SHP77 treated with DMSO at 0.1 percent for 48 hours (cell line): ENCODE measurements around the gene CCNJL.
A peak's percentile ranks its signal among the peaks of the same experiment; 100 is the strongest.

Source experiments
- DNase-seq: peaks from one replicate; lab custom pipeline; 2025; lab: John Stamatoyannopoulos, UW

CCNJL gene

DNA sequence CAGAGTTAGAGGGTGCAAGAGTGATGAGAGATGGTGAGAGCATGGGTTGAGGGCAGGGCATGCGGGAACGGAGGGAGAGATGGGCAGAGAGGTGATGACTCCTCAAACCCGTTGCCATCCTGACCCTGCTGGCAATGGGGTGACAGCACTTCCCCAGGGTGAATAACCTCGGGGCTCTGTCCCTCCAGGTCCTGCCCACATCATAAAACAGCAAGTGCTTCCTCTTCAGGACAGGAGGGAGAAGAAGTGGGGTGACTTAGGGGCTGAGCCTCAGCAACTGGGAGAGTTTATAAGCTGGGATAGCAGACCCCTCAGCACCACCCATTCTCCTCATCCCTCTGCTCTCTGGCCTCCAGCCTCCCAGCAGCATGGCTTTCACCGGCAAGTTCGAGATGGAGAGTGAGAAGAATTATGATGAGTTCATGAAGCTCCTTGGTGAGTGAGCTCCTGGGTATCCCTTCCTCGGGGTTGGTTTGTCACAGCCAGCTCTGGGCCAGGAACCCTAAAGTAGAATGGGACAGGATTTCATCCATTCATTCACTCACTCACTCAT lies 83.1 kb downstream of the CCNJL start, which contains the start of gene FABP6:
Gene FABP6 (plus strand): TSS at position 317 of the 553 bp plus-strand sequence. CDS start 52 bp downstream, at position 369.
- no peak for DNase-seq

DNA sequence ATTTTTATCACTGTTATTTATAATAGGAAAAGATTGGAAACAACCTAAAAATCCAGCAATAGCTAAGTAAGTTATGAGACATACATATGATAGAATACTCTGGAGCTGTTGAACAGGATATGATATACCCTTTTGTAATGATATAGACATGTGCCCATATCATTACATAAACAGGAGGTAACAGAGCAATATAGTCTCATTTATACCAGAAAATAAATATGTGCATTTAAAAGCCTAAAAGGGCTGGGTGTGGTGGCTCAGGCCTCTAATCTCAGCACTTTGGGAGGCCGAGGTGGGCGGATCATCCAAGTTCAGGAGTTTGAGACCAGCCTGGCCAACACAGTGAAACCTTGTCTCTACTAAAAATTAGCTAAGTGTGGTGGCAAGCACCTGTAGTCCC lies 85.4 kb downstream of the CCNJL start:
- DNase-seq = no peak

- DNase-seq = no peak
Observed at GRCh38 chr5:160221082-160221481, 91.3 kb downstream of the CCNJL start.

DNA sequence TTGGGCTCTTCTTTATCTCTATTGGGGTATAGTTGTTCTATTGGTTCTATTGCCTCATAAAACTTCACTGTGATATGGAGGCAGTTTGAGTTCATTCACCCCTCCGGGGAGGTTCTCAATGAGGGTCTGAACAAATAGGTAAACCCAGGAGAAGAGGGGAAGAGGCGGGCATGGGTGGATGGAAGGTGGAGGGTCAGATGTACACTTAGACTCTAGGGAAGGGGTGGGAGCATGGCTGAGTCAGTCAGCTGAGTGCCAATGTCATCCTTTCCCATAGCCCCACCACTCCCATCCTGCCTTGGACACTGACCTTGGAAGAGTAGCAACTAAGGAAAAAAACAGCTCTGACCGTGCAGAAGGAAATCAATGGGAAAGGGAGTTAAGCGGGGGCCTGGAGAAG lies 93.0 kb downstream of the CCNJL start:
- DNase-seq = no peak

DNA sequence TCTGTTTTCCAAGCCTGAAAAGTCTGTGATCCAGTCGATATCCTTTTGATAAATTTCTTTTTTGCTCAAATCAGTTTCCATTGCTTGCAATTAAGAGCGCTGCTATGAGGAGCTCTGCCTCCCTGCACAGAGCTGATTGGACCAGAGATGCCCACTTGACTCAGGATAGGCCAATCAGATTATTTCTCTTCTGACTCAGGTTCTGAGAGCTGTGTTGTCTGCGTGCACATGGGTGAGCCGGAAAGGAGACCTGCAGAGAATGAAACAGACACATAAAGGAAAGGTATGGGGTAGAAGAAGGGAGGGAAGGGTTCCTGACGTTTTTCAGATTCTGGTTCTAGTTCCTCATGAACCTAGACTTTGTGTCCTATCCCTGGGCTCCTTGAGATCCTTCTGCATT lies 98.8 kb downstream of the CCNJL start:
- DNase-seq = peak; percentile 29

DNA sequence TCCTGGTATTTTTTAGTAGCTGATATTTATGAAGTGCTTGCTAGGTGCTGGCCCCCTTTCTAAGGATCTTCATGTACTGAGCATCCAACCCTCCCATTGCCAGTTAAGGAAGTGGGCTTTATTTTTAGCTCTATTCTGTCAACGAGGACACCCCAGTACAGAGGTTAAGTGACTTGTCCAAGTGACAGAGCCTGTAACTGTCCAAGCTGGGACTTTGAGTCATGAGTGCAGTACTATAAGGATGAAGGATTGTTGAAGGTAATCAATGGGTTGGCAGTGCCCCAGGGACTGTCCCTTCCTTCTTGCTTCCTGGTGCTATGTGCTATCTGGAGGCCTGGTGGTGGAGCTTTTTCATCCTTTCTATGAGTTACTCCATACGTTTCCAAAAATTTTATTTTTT lies 101.0 kb downstream of the CCNJL start:
- no peak for DNase-seq

- DNase-seq = no peak
Observed at GRCh38 chr5:160210606-160211005, 101.8 kb downstream of the CCNJL start.

DNA sequence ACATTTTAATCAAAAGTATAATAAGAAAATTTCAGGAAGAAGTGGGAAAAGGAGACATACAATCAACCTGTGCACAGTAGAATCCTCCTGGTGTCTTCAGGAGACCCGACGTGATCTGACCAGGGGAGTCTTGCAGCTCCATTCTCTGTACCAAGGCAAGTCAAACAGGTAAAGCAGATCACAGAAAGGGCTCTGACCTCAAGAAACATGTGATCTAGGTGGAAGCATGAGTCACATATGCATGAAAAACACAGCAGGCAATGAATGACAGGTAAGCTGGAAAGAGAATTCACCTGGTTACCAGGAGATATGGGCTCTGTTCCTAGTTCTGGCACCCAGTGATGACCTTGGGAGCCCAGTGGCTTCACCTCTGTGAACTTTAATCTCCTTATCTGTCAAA lies 102.4 kb downstream of the CCNJL start:
- DNase-seq = no peak

GRCh38 chr5:160207061-160207460 lies 105.3 kb downstream of the CCNJL start:
- no peak for DNase-seq
